Activated gamma-delta T cell (primary cell): Measurements from ENCODE around the gene PTPRN2.
"Not testable (repeated sequence)": the region's sequence is repeated elsewhere in the genome, so short reads cannot be mapped to it uniquely, and the experiment has no call there.

Experiments used
- DNase-seq: peaks from one replicate; lab custom pipeline; 2025; lab: John Stamatoyannopoulos, UW

Gene PTPRN2

DNA sequence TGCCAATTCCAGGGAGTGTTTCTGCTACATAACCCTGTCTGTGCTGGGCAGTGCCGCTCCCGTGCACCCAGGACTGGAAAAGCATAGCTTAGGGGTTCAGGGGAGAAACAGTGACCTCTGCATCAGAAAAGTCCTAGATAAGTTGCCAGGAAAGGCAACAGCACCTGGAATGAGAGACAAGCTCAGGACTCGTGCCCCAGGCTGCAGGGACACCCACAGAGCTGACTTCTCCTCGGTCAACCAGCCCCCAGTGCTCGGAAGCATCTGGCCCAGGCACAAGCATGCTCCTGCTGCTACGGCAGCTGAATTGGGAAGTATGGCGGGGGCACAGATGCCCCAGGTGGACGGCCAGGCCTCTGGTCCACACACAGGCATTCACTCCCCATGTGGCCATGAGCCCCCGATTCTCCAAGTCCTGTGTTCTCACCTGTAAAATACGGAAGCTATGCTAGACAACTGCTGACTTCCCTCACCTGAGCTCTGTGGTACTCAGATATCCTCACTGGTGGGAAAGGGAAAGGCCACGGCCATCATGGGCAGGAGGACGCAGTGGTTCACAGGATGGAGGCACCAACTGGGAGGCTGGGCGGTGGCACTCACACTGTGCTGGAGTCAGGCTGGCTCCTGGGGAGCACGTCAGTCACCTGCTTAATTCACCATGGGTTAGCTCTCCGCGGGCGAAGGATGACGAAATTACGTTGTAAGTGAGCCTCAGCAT is 220.5 kb downstream of the PTPRN2 start:
- DNase-seq = no peak

DNA sequence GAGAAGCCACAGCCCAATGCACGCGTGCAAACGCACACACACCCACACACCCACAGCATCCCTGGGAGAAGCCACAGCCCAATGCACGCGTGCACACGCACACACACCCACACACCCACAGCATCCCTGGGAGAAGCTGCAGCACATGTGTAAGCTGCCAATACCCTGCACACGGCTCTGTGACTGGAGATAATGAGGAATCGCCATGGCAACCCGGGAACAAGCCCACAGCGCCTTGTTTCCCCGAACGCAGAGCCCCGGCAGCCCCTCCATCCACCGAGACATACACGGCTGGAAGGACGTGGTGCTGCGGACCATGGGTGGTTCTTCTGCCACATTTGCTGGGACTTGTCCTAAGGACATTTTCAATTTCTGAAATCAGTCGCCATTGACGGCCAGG is 221.3 kb downstream of the PTPRN2 start:
- DNase-seq = no peak

DNA sequence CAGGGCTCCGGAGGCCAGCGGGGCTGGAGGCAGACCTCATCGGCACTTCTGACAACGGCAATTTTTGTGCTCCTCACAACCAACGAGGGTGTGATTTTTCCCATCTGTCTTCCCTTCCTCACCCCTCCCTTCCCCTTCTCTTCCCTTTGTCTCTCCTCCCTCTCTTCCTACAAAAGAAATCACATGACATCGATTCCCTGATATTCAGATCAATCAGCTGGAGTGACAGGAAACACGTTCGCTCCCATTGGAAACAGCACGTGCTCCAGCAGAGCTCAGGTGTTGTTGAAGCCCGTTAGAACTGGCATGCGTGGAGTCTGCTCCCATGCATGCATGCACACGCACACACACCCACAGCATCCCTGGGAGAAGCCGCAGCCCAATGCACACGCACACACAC is 222.4 kb downstream of the PTPRN2 start:
- DNase-seq = no peak

DNA sequence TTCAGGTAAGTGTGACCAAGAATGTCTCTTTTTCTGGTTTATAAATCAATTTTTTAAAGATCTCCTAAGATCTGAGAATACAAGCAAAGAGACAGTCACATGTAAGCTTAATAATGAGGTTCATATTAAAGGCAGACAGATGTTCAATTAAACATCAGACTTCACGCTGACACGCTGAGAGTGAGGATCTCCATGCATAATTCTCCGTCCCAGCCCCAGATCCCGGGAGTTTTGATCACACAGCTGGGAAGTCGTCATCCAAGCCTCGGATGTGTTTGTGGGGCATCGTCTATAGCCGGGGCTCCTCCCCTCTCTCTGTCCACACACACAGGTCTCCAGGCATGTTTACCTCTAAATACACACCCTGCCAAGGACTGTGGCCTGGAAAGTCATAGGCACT is 223.2 kb downstream of the PTPRN2 start:
- DNase-seq = no peak

DNA sequence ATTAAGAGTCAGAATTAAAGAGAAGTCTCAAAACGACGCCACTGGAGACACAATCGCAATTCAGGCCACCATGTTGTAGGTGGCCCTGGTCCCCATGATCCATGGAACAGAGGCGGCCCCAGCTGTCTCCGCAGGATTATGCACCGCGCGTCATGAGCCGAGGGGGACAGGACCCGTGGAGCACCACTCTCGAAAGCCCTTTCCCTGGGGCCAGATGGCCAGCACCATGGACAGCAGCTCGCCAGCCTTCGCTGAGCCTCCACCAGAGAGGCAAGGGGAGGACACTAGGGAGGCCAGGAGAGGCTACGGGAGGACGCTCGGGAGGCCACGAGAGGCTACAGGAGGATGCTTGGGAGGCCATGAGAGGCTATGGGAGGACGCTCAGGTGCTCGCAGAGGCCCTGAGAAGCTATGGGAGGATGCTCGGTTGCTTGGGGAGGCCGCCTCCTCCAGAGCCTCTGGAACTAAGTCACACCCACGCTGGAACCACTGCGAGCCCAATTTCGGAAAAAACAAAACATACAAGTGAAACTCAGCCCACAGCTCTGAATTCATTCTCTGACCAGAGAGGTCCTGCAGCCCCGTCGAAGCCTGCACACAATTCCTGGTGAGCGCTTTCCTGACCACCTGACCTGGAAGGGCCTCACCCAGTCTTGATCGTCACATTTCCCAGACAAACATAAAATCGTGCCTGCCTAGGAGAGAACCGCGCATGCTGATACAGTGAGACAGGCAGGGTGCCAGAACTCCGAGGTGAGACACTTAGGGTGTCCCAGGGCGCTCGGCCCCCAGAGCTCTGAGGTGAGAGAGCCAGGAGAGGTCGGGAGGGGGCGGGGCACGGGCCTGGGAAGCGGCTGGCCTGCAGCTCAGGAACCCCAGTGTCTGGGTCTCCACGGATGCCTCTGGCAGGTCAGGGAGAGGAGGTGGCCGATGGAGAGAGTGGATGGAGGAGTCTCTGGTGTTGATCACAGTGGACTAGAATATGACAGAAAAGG is 224.4 kb downstream of the PTPRN2 start:
- DNase-seq = no peak

DNA sequence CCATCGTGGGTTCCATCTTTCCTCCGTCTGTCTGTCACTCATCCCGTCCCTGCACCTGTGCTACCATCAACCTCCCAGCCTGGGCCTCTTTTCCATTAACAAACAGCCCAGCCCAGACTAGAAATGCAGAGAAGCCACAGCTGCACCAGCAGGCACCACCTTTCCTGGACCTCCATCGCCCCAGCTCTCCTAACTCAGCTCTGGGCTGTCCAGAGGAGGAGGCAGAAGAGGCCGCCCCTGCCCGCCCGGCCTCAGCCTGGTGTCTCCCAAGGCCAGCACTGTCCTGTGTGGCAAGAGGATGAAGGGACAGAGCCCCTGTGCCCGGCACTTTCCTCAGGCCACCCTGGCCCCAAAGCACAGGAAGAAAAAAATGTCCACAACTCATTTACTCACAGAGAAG is 225.6 kb downstream of the PTPRN2 start:
- no peak for DNase-seq

DNA sequence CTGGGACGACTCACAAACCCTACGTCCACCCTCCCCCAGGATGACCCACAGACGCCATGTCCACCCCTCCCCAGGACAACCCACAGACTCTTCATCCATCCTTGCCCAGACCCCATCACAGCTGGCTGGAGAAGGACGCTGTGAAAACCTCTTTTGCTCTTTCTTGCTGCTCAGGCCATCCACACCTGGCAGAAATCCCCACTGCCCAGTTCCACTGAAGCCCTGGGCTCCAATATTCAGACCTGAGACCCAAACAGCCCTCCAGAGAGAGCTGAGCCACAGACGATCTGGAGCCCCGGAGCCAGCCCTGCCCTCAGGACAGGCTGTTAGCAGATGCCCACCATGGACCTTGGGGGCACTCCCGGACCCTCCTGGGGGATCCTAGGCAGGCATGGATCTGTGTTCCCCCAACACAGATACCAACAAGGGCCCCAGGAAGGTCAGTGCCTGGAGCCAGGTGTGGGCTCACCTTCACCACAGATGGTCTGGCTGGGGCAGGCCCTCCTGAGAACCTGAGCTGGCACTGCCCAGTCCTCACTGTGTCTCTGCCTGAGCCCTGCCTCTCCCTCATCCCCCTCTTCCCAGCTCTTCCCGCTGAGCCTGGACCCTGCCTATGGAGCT is 226.2 kb downstream of the PTPRN2 start:
- no peak for DNase-seq

DNA sequence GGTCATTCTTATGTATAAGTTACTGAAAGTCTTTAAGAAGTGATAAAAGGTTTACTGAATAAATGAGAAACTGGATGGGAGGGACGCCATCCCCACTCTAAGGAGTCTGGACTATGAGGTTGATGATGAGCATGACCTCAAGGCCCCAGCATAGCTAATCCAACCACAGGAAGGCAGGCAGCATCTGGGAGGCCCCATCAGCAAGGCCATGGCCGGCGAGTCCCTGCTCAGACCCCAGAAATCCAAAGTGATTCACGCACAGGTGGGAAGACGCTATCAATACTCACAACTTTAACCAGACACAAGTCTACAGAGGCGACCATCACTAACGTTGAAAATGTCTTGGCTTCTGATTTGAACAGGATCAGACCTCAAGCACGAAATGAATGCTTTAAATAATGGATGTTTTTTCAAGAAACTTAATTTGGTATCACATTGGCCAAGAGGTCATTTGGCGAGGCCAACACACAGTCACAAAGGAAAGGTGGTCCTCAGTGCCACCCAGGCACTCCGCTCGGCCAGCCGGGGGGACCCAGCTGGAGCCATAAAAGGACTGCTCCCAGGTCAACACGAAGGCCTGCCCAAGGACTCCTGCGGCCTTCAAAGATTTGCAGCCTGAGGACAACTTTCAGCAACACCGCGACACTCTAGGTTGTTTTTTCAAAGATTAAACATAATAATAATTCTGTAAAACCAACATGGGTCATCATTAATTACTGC is 228.5 kb downstream of the PTPRN2 start:
- DNase-seq = no peak

DNA sequence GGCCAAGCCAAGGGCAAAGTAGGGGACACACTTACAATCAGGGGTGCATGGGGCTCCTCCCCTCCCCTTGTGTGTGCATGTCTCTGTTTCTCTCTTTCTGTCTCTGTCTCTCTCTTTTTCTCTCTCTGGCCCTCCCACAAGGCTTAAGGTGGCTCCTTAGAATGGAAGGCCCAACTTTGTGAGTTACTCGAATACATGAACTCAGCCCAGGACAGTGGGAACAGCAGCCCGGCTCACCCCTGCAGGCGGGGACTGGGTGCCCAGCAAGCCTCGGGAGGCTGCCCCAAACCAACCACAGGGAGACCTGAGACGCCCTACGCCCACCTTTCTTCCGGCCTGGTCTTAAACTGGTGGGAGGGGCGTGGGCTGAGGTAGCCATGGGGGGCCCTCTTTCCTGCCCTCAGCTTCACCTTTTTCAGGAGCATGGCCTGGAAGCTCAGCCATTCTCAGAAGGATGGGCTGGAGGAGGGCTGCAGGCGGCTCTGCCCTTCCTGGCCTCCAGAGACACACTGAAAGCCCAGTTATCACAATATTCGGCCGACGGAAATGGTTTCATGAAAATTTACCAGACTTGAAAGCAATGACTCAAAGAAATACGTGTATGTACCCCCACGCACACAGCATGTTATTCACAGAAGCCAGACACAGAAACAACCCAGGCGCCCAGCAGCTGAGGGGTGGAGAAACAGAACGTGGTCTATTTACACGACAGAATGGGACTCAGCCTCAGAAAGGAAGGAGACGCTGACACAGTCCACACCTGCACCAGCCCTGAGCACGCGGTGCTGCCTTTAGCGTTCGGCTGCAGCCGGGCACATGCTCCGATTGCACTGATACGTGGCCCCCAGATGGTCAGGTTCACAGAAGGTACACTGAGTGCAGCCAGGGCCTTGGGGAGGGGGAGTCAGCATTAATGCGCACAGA is 229.5 kb downstream of the PTPRN2 start:
- DNase-seq = no peak

DNA sequence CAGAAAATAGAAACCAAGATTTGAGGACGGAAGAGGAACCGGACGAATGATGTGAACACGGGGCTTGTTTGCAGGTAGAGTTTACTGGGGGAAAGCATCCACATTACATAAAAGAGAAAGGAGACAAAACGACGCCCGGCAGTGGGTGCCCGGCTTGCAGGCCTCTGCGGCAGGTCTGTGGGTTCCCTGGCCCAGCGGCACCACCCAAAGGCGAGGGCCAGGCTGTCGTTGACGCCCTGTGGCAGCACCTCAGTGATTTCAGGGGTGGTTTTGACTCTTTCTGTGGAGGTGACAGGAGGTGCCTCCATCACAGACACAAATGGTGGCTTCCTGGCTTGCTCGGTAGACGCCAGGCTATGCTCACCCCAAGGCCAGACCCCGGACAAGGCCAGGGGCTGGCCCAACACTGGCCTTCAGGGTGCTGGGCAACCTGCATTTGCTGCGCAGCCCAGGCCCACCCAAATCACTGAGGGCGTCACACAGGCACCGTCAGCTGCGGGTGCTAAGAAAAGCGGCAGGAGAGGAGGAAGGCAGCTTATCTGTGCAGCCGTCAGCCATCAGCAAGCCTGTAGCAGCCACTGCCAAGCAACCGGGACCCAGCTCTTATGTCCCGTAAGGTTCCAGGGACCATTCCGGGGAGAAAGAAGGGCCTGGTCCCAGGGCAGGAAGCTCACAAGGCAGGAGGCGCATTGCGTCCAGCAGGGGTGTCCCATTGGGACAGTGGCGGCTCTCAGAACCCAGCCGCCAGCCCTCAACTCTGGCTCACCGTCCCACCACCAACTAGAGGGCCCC is 230.3 kb downstream of the PTPRN2 start:
- DNase-seq = no peak

DNA sequence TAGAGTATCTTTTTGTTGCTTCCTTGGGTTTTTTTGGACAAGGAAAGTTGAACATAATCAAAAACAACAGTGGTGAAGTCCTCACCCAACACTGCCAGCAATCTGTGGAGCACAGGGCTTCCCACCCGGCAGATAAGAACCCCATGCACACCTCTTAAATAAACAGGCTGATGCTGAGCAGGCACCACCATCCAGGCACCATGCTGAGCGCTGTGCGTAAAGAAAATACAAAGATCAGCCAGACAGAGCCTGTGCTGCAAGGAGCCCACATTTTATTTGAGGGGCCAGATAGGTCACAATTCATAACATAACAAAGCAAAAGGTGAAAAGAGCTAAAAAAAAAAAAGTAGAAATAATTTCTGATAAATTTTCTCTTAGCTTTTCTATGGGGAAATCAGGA is 231.2 kb downstream of the PTPRN2 start:
- no peak for DNase-seq

DNA sequence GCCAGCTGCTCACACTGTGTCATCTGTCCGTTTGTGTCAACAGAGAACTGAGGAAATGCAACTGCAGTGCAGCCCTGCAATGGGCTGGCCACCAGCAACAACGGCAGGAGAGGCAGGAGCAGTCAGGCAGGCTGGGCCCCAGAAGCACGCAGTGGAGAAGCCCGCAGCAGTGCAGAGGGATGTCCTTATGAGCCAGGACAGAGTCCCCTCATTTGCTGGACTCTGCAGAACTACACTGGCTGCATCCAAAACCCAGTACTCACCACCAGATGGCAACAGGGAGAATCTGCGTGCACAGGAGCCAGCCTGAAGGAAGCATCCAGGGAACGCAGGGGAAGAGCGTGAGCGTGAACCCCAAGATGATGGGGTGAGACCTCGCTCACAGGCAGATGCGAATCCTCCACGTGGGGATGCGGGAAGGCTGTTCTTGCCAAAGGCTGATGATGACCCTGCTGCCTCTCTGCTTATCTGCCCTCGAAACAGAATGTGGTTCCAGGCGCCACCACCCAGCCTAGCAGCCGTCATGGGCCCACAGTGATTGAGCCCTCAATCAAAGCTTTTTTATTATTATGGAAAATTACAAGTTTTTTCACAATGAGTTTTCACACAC is 232.1 kb downstream of the PTPRN2 start:
- no peak for DNase-seq

DNA sequence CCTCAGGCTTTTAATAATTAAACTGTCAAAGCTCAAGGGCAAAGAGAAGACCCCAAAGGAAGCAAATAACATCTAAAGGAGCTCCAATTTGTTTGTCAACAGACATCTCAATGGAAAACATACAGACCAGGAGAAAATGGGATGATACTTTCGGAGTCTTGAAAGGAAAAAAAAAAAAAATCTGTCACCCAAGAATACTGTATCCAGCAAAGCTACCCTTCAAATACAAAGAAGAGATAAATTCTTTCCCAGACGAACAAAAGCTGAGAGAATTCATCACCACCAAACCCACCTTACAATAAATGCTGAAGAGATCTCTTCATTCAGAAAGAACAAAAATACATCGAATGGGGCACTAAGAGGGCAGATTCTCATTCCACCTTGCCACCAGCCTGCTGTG is 232.8 kb downstream of the PTPRN2 start:
- no peak for DNase-seq

DNA sequence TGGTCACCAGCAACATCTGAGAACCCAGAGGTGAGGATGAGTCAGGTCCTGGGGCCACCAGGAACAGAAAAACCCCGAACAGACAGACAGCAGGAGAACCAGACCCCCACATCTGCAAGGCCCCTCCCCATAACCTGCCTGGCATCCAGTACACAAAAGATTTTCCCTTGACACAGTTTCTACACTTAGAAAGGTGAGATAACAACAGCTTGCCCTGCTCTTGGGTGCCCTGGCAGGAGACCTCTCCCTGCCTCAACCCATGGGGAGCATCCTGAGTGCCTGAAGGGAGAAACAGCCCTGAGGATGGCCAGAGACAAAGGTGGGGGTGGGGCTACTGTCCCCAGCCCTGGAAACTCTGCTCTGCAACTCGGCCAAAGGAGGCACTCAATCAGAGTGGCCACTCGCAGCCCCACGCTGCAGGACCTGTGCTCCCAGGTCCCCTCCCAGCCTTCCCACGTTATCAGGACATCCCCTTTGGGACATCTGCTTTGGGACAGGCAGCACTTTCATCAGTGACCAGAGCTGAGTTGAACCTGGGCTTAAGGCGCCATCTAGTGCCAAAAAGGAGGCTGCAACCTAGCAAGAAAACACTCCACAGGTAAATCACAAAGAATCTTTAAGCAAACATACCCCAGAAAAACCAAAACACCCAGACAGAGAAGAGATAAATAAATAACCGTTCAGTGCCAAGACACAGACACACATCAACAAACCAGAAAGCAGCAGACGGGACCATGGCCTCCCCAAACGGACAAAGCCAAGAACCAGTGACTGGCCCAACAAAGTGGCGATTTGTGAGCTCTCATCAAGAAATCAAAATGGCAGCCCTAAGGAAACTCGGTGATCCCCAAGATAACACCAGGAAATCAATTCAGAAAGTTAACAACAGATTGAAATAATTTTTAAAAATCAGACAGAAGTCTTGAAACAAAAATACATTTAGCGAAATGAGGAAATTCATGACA is 233.7 kb downstream of the PTPRN2 start:
- DNase-seq = no peak

DNA sequence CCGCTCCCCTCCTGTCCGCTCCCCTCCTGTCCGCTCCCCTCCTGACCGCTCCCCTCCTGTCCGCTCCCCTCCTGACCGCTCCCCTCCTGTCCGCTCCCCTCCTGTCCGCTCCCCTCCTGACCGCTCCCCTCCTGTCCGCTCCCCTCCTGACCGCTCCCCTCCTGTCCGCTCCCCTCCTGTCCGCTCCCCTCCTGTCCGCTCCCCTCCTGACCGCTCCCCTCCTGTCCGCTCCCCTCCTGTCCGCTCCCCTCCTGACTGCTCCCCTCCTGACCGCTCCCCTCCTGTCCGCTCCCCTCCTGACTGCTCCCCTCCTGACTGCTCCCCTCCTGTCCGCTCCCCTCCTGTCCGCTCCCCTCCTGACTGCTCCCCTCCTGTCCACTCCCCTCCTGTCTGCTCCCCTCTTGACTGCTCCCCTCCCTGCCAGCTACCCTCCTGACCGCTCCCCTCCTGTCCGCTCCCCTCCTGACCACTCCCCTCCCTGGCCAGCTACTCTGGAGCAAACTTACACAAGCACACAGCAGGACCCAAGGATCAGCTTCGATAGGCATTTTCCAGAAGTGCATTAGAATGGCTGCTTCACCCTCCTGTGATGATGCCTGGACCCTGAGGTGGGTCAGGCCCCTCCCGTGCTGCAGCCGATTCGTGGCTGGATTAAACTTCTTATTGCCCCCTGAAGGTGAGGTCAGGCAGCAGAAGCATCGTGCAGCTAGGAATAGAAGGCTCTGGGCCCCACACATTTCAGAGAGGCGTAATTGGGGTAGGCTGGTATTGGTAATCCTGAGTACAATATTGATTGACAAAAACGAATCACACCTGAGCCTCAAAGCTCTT is 235.5 kb downstream of the PTPRN2 start:
- DNase-seq = not testable (repeated sequence)

DNA sequence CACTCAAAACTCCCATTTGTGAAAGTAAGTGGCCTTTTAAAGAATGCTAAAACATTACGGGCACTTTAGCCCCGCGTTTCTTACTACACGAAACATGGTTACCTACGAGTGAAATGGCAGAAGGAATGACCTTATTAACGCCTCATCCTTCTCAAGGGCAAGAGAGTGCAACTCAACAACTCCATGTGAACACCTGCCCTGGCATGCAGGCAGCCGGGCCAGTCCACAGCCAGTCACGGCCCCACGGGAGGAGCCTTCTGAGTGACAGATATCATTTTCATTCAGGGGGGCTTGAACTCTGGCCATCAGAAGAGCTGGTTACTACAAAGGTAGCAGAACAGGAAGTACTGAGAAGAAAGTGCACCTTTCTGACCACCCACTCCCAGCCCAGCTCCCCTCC is 236.1 kb downstream of the PTPRN2 start:
- no peak for DNase-seq

DNA sequence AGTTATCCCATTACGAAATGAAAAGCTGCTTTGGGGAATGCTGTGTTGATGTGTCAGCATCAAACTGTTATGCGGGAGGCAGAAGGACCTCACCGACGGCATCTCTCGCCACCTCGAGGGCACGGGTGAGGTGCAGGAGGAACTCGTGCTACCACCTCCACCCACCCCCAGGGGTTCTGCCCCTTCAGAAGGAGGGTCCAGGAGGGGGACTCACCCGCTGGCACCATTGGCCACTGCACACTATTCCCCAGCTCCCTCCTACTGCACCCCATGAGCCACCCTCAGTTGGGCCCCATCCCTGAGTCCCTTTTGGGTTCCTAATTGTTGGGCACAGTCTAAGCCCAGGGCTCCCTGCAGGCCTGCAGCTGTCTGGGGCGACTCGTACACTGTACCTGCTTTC is 236.6 kb downstream of the PTPRN2 start:
- no peak for DNase-seq
